HG03457 (cell line): Measurements from ENCODE around the gene GIT2.
A peak's percentile ranks its signal among the peaks of the same experiment; 100 is the strongest.
"Not testable (repeated sequence)": the region's sequence is repeated elsewhere in the genome, so short reads cannot be mapped to it uniquely, and the experiment has no call there.

ENCODE experiments used
- ATAC-seq: cut with Tn5 transposase; IDR thresholded peaks from one replicate; pipeline ENCODE4 v1.9.1; 2021; ENCODE audit warnings: moderate number of reproducible peaks; ENCODE audit not compliant: unreplicated experiment

Gene GIT2

GRCh38 chr12:110005319-110005973 is 9.3 kb upstream of the GIT2 start:
- peak; percentile 50 for ATAC-seq

- ATAC-seq, result no peak
These were observed 8.4 kb upstream of the GIT2 start for GRCh38 chr12:110004598-110004997.

GRCh38 chr12:110002676-110003515 is 6.7 kb upstream of the GIT2 start:
- no peak for ATAC-seq

GRCh38 chr12:110001596-110001995 is 5.4 kb upstream of the GIT2 start:
- ATAC-seq, result no peak

- no peak for ATAC-seq
These were observed 3.9 kb upstream of the GIT2 start for GRCh38 chr12:109999983-110000505.

GRCh38 chr12:109999649-109999971 is 3.4 kb upstream of the GIT2 start:
- ATAC-seq, result no peak

GRCh38 chr12:109998904-109999648 is 2.9 kb upstream of the GIT2 start, which contains the start of gene ANKRD13A:
TSS of gene ANKRD13A (plus strand) at chr12:109999430. CDS start at chr12:109999689, 259 bp downstream.
- peak; percentile 34 for ATAC-seq

- no peak for ATAC-seq
These were observed 2.2 kb upstream of the GIT2 start for GRCh38 chr12:109998241-109998903.

GRCh38 chr12:109997393-109997792 is 1.2 kb upstream of the GIT2 start:
- no peak for ATAC-seq

- ATAC-seq, result no peak
These were observed 300 bp upstream of the GIT2 start for GRCh38 chr12:109996483-109996853.

GRCh38 chr12:109995361-109995685 is 845 bp downstream of the GIT2 start:
- ATAC-seq, result no peak

GRCh38 chr12:109994401-109995175 is 1.6 kb downstream of the GIT2 start:
- ATAC-seq, result no peak

- no peak for ATAC-seq
These were observed 3.1 kb downstream of the GIT2 start for GRCh38 chr12:109993091-109993490.

GRCh38 chr12:109991586-109991985 is 4.6 kb downstream of the GIT2 start:
- no peak for ATAC-seq

- no peak for ATAC-seq
These were observed 6.8 kb downstream of the GIT2 start for GRCh38 chr12:109989380-109989779.

- ATAC-seq, result no peak
These were observed 7.3 kb downstream of the GIT2 start for GRCh38 chr12:109988903-109989302.

- no peak for ATAC-seq
These were observed 7.9 kb downstream of the GIT2 start for GRCh38 chr12:109988274-109988673.

- no peak for ATAC-seq
These were observed 8.6 kb downstream of the GIT2 start for GRCh38 chr12:109987615-109988014.

GRCh38 chr12:109986236-109986635 is 9.9 kb downstream of the GIT2 start:
- ATAC-seq, result not testable (repeated sequence)

GRCh38 chr12:109983432-109984142 is 12.6 kb downstream of the GIT2 start:
- no peak for ATAC-seq
